HG03354 (cell line): ENCODE data around the gene PTPRR.
"Not testable (repeated sequence)": the region's sequence is repeated elsewhere in the genome, so short reads cannot be mapped to it uniquely, and the experiment has no call there.

Experiments
- ATAC-seq: cut with Tn5 transposase; IDR thresholded peaks from one replicate; pipeline ENCODE4 v1.9.1; 2021; ENCODE audit warnings: mild to moderate bottlenecking; ENCODE audit not compliant: unreplicated experiment, poor library complexity, severe bottlenecking

PTPRR gene

GRCh38 chr12:70757830-70758493 lies 162.6 kb downstream of the PTPRR start:
- ATAC-seq: no peak

- no peak for ATAC-seq
These were observed 163.7 kb downstream of the PTPRR start for GRCh38 chr12:70756791-70757190.

- ATAC-seq: no peak
These were observed 164.4 kb downstream of the PTPRR start for GRCh38 chr12:70756118-70756517.

GRCh38 chr12:70754330-70754741 lies 166.2 kb downstream of the PTPRR start:
- no peak for ATAC-seq

- ATAC-seq: no peak
These were observed 168.2 kb downstream of the PTPRR start for GRCh38 chr12:70752327-70752726.

- no peak for ATAC-seq
These were observed 170.6 kb downstream of the PTPRR start for GRCh38 chr12:70749931-70750330.

- no peak for ATAC-seq
These were observed 171.7 kb downstream of the PTPRR start for GRCh38 chr12:70748809-70749208.

GRCh38 chr12:70747445-70748260 lies 172.9 kb downstream of the PTPRR start:
- no peak for ATAC-seq

- no peak for ATAC-seq
These were observed 175.5 kb downstream of the PTPRR start for GRCh38 chr12:70745048-70745447.

- ATAC-seq: no peak
These were observed 176.4 kb downstream of the PTPRR start for GRCh38 chr12:70744178-70744577.

- ATAC-seq: no peak
These were observed 179.3 kb downstream of the PTPRR start for GRCh38 chr12:70741256-70741655.

- no peak for ATAC-seq
These were observed 180.8 kb downstream of the PTPRR start for GRCh38 chr12:70739756-70740155.

- no peak for ATAC-seq
These were observed 184.0 kb downstream of the PTPRR start for GRCh38 chr12:70736351-70737133.

GRCh38 chr12:70735197-70735596 lies 185.3 kb downstream of the PTPRR start:
- not testable (repeated sequence) for ATAC-seq

- peak; percentile 94 for ATAC-seq
These were observed 187.2 kb downstream of the PTPRR start for GRCh38 chr12:70733385-70733784.

- ATAC-seq: no peak
These were observed 188.3 kb downstream of the PTPRR start for GRCh38 chr12:70732287-70732686.

- ATAC-seq: no peak
These were observed 189.8 kb downstream of the PTPRR start for GRCh38 chr12:70730675-70731180.

GRCh38 chr12:70724444-70724843 lies 196.1 kb downstream of the PTPRR start:
- ATAC-seq: no peak

GRCh38 chr12:70722584-70723343 lies 197.8 kb downstream of the PTPRR start:
- peak; percentile 46 for ATAC-seq
